NCI-H2081 (cell line): Measurements from ENCODE around the gene EPSTI1.
A peak's percentile ranks its signal among the peaks of the same experiment; 100 is the strongest.
"Not testable (repeated sequence)": the region's sequence is repeated elsewhere in the genome, so short reads cannot be mapped to it uniquely, and the experiment has no call there.

ENCODE experiments used
- DNase-seq, 2 experiments: peaks; one replicate each; lab custom pipeline; 2025; lab: John Stamatoyannopoulos, UW

EPSTI1 gene

DNA sequence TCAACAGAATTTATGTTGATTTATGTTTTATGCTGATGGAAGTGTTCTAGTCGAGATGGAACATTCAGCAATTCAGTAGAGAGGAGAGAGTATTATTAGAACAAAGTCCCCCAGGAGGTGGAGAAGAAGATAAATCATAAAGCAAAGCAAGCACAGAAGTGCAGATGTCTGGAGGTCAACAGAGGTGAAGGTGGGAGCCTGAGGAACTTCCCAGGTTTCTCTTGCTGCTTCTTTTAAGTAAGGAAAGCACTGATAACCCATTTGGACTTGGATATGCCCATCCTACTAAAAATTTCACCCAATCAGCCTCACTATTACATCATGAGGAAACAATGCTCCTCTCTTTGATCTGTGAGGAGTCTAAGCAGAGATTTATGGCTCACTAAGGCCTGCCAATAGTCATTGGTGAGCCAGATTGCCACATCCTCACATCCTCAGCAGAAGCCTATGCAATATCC lies 98.8 kb downstream of the EPSTI1 start:
- no peak for DNase-seq

DNA sequence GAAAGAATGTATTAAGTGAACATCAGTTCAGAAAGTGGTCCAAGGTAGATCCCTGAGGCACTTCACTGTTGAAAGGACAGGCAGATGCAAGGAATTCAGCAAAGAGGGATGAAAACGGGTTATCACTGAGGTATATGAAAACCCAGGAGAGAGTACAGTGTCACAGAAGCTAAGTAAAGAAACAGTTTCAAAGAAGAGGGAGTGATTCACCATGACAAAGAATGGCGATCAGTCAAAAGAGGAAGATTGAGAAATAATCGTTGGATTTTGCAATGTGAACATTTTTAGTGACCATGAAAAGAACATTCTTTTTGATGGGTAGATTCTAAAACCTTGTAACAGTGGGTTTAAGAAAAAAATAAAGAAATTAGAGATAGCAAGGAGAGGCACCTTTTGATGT lies 99.3 kb downstream of the EPSTI1 start:
- DNase-seq = no peak

DNA sequence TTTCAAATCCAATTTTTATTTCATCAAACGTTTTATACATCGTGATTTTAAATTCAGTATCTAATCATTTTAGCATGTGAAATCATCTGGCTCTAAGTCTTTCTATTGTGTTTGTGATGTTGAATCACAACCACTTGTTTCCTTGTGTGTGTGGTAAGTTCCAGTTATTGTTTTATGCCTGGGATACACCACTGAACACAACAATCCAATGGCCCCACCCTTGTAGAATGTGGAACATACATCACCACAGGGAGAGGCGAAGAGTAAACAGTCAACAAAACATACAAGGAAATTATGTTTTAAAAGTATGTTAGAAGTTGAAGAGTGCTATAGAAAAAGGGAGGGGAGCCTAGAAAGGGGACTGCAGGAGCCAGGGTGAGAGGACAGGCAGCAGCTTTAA lies 100.5 kb downstream of the EPSTI1 start:
- no peak for DNase-seq

DNA sequence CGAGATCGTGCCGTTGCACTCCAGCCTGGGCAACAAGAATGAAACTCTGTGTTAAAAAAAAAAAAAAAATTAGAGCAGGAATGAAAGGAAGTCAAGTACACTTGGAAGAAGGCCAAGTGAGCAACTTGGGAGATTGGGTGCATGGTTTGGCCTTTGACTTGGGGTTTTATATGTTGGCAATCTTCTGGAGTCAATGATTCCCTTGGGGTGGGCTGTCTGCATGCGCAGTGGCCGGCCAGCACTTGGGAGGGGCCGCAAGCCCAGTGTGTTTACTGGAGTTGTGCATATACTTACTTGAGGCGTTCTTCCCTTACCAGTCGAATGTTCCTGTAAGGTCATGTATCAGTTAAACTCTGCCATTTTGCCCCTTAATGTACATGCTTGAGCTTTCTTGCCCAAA lies 106.7 kb downstream of the EPSTI1 start:
- no peak for DNase-seq

DNA sequence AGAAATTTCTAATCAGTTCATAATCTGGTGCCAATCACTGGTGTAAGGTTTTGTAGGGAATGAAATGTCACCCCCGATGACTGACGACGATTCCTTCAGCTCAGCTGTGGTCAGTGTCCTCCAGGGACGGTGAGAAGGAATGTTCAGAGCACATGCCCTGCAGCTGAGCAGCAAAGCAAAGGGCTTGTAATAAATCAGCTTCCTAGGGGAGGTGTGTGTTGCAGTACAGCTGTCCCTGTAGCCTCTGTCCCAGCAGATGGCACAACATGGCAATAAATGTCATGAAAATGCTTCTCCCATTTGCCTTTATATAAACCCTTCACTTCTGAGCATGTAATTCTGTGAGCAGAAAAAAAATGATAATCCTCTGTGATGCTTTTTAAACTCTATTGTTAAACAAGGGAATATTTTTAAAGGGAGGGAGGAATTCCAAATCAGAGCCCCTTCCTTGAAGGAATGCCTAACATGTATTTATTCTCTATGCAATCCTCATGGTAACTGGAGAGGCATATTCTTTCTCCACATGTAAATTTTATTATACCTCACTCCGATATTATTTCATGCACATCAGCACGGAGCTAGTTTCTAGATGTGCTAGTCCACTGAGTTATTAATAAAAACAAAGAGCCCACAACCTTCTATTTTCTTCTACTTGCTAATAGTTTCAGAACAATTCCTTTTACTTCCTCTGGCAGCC lies 108.1 kb downstream of the EPSTI1 start:
- DNase-seq = peak; percentile 29 to 61

DNA sequence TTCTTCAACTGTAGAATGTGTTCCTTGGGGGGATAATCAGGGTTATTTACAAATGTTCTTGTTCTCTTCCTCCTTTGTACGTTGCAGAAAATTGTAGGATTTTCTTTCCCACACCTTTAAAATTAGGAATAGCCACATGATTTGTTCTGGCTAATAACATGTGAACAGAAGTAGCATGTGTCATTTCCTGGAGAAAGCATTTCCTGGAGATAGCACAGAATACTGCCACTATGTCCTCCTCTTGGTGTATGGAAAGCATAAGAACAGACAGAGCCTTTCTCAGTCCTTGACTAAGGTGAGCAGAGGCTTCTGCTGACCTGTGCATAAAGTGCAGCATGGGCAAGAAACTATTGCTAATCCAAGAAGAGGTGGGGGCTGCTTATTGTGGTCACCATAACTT lies 108.9 kb downstream of the EPSTI1 start:
- no peak for DNase-seq

DNA sequence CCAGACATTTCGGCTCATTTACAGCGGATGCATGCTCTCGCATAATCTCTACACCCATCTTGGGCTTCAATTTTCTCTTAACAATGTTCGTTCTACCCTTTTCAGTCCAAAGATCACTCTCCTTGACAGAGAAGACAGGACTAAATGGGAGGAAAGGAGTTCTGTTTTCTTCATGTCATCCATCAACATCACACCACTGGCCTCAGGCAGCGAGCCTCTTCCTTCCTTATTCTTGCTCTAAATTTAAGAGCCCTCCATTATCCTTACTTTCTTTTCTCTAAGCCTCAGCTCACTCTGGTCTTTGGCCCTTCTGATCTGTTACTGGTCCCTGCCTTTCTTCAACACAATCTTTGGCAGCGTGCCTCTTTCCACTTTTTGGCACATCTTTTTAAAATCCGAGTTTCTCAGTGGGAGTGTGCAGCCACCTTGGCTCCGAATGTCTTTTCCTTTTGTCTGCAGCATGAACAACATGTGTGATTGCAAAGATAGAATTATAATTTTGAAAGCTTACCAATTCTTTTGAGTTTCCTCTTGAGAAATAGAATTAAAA lies 111.9 kb downstream of the EPSTI1 start:
- no peak for DNase-seq

DNA sequence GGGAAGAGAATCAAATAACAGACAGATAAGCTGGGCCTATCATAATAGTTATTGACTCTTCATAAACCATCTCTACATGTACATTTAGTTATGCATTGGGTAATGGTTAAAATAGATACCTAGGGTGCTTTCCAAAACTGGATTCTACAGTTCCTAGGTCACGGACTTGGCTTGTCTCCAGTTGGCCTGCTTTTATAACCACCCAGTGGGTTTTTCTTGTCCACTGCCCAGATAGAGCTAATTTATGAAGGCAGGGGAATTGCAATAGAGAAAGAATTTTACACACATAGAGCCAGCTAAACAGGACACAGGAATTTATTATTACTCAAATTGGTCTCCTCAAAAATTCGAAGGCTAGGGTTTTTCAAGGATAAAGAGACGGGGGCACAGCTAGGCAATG lies 113.3 kb downstream of the EPSTI1 start:
- no peak for DNase-seq

DNA sequence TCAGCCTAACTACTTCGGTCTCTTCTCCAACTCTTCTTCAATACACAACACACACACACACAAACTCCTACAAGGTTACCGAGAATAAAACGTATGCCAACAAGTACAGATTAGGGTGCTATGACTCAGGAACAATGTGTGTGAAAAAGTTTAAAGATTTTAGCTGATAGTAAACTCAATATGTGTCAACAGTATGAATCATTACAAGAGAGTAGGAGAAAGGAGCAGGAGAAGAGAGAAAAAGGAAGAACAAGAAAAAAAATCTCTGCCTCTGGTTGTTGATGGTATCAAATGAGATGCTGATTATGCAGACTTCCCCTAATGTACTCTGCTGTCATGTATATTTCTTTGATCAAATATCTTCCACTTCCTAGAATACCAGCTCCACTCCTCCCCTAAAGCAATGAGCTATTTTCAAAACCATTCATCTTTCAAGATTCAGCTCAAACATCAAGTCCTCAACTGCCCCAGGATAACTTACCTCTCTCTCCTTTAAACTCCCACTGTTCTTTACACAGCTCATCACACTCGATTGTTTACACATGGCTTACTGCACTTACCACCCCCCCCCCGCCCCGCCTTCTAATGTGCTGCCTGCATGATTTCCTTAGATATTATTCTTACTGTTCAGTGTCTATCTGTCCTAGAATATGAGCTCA lies 115.0 kb downstream of the EPSTI1 start:
- no peak for DNase-seq

DNA sequence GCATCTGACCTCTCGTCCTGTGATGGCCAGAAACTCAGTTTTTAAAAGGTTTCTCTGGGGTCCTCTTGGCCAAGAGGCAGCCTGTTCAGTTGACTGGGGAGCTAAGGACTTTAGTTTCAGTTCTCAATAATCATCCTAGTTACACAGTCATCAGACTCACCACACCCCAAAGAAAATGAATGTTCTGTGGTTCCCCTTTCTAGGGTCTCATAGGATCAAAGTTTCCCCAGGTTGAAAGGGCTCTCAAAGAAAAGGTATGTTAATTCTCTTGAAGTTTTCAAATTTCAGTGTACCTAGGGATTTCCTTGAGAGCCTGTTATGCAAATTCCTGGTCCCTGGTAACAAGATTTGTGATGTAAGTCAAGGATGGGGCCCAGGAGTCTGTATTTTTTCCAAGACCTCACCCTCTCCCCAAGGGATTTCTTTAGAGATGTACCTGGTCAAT lies 115.7 kb downstream of the EPSTI1 start:
- DNase-seq = no peak

DNA sequence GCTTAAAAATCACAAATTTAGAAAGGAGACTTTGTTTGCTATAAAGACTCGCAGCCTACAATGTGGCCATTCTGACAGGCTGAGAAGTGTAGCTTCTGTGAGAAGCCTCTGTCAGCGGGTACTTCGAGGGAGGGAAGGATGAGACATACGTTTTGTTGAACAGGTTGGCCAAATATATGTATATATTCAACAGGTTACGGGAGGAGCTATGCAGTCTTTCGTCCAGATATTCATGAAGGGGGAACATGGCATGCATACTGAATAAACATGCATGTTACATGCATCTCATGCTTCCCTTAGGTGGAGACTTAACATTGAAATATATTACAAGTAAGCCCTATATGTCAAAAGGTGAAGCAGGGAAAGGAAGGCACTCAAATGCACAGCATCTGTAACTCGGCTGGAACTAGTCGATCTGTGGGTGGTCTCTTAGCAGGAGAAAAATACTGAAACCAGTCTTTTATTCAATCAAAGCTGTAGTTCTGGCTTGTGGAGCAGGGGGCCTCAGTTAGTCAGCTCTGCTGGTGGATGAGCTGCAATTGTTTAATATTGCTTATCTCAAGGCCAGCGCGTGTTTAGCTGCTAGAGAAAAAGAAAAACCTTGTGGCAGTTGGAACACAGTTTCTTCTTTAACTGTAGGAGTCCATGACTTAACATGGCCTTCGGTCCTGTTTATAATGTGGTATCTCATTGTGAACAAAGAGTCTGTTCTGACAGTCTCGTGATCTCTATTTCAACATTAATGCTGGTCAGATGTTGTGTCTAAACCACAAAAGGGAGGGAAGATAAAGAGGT lies 116.4 kb downstream of the EPSTI1 start:
- DNase-seq = no peak

DNA sequence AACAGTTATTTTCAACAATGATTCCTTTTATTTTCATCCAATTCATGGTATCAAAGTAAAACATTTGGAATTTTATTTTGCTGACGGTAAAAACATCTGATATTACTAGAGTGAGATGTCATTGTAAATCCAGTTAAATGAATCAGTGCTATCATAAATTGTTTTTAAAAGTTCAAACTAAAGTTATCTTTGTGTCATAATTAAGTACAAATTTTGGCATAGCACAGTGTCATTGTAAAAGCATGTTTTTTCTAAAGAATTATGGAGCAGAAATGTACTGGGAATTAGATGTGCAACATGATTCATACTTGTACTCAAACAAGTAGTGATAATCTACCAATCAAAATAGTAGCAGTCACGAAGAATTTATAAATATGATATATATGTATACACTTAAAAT lies 117.8 kb downstream of the EPSTI1 start:
- no peak for DNase-seq

DNA sequence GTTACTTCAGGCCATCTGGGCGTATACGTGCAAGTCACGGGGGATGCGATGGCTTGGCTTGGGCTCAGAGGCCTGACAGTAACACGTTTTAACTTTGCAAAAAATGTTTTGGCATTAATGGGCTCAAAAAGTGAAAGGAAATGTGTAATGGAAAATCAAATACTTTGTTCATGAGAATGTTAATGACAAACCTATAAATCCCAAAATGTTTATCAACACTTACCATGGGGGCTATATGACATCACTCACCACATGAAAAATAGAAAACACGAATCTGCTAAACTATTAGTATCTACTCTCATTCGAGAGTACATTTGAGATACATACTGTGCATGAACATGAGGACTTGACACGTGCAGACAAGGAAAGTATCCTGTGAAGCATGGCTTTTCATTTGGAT lies 119.0 kb downstream of the EPSTI1 start:
- no peak for DNase-seq

DNA sequence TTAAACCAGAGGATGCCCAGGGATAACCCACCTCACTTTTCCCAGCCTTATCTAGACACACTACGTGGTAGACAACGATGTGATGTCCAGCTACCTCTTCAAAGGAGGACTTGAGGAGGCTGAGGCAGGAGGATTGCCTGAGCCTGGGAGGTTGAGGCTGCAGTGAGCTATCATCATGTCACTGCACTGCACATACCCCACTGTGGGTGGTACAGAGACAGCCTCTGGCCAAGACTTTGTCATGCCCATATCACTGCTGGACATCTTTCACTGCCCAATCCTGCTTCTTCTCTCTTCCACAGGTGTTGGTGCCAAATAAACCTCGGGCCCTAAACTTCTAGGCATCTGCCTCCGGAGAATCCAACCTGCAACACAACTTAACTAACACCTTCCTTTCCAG lies 124.8 kb downstream of the EPSTI1 start:
- DNase-seq = no peak

DNA sequence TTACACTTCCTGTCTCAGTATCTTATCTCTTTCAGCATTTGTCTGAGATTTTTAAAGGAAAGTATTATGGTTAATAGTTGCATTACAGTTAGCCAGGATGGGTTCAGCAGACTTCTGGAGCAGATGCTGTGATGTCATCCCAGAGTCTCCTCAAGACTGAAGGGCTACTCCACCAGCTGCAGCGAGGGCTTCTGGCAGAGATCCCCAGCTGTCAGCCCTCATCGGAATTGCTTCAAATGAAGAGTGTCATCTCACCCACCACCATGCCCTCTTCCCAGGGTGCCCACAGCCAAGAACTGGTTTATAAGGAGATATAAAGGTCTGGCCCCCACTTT lies 126.3 kb downstream of the EPSTI1 start:
- no peak for DNase-seq

DNA sequence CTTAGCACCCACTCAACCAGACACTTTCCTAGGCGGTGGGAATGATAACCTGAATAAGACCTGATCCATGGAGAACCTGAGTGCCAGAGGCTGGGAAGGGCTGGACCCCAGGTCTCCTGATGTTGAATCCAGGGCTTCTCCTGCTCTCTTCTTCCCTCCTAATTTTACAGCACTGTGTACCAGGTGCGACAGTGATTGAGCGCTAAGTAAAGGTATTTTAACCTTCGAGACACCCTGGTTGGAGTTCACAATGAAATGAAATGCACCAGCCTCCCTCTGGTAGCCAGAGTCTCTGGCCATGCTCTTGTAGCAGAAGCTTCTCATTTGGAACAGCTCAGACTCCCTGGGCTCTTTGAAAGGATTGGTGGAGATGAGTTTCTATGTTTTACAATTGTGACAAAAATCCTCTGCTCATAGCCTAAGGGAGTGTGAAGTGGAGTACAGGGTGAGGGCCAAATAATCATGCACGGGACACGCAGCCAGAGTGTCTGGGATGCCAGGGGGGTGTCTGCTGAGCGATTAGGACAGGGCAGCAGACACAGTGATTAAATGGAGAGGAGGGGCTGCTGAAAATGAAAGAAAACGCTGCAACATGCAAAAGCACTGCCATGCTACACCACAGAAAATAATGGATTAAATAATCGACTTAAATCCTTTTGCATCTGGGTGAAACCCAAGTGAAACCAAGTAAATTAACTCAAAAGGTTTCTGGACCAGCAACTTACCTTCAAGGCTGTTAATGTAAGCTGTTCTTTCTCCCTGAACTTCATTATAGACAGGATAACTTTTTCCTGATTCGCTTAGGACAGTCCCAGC lies 126.9 kb downstream of the EPSTI1 start:
- DNase-seq = no peak

DNA sequence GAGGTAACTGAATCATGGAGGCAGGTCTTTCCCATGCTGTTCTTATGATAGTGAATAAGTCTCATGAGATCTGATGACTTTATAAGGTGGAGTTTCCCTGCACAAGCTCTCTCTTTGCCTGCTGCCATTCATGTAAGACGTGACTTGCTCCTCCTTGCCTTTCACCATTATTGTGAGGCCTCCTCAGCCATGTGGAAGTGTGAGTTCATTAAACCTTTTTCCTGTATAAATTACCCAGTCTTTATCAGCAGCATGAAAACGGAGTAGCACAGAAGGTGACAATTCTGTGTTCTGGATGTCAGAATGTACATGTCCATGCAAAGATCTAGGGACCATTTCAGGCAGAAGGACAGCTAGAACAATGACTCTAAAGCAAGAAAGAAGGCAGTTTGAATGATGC lies 129.7 kb downstream of the EPSTI1 start:
- not testable (repeated sequence) for DNase-seq

DNA sequence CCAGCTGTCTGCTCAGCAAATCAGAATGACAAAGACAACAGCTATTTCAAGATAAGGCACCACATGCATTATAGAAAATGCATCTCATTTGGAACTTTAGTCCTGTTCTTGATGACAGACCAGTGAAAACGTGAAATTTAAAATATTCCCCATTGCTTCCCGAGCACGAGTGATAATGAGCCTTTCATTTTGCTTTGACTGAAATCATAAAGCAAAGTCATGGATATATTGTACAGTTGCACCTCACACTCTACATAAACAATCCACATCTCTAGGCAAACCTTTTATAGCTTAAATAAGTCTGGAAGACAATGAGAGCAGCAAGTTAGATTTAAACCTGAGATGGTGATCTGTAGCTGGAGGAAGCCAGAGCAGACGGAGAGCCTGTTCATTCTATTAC lies 131.6 kb downstream of the EPSTI1 start:
- no peak for DNase-seq

DNA sequence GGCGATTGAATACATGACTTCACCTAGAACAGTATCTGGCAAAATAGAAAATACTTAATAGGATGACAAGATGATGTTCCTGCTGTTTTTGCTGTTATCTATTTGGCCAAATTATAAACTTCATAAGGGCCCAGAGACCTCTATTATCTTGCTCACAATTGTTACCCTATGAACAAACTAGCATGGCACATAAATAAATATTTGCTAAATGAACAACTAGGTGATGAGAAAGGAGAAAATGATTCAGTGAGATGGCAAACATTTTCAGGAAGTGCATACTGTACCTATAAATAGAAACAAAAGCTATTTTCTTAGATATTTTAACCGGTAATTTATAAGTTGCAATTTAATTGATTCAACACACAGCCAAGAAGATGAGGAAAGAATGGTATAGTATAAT lies 132.3 kb downstream of the EPSTI1 start:
- DNase-seq = peak in 1 of 2 experiments; percentile 24

DNA sequence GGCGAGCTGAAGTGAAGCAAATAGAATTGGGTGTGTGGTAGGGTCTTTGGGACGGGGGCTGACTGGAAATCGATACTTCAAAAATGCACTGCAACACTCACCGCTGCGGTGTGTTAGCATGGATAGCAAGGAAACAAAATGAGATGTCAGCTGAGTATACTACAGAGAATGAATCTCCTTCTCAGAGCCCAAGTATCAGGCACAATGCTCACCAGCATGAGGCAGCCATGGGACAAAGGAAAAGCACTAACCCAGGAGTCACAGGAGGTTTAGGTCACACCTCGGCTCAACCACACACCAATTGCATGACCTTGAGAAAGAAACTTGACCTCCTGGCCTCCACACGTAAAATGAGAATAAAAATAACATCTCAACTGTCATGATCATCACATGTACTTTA lies 136.6 kb downstream of the EPSTI1 start:
- DNase-seq = no peak

DNA sequence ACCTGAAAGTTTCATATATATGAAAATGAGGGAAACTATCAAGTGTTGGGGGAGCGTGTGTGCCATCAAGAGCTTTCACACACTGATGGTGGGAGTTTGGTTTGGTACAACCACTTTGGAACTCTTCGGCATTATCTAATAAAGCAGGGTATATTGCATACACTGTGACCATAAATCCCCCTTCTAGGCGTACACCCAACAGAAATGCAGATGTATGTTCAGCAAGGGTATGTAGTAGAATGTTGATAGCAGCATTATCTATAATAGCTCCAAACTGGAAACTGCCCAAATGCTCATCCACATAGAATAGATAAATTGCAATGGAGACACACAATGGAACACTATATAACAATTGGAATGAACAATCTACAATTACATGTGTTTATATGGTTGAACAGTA lies 139.9 kb downstream of the EPSTI1 start:
- peak in 1 of 2 experiments; percentile 2 for DNase-seq

DNA sequence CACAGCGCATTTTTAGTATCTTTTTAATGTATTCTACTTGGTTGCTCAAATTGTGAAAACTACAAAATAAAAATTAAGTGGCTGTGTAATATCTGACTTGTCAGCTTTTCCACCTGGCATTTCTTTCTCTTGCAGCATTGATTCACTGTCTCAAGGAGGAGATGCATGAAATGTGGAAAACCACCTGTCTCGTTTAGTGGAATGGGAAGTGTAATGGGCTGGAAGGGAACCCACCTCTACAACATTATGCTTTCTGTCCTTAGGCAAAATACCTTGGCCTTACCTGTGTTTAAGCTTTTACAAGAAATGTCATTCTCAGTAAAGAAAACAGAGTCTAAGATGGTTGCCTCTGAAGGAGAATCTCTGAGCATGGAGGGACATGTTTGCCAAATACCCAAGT lies 142.8 kb downstream of the EPSTI1 start:
- DNase-seq = no peak
